ENCODE results near the gene SIRT3. TPM values are rescaled to one million over a fixed set of nuclear protein-coding genes. Genes with fewer than 3 reads are reported as not detected.
"Not testable (repeated sequence)": the region's sequence is repeated elsewhere in the genome, so short reads cannot be mapped to it uniquely, and the experiment has no call there.

Gene SIRT3
- total RNA-seq, 3 donors from 2014 or later, result 19.3 to 22.1 (median 22.0) TPM

GRCh38 chr11:223884-224283 is 12.3 kb downstream of the SIRT3 start:
- Histone ChIP-seq H3K9me3 (no peaks in the 10 kb centered on the region), H3K36me3 (ENCODE audit: low read depth) (no peaks in the 10 kb centered on the region), H3K4me1 (ENCODE audit: low read depth) (no peaks in the 10 kb centered on the region), H3K4me3 (no peak overlapping the region)
- DNase-seq, result no peak
- intact Hi-C loops (cut with DNase I, micrococcal nuclease), result no loop called here
- ATAC-seq, result no peak
- no peak for TF ChIP-seq CTCF (IDR thresholded peaks at IDR 0.05)

- Histone ChIP-seq H3K36me3 (ENCODE audit: low read depth) (no peaks in the 10 kb centered on the region), H3K9me3 (no peaks in the 10 kb centered on the region), H3K4me1 (ENCODE audit: low read depth) (no peaks in the 10 kb centered on the region), H3K4me3 (no peak overlapping the region)
- no peak for DNase-seq
- intact Hi-C loops (cut with DNase I, micrococcal nuclease), result no loop called here
- ATAC-seq, result no peak
- no peak for TF ChIP-seq CTCF (IDR thresholded peaks at IDR 0.05)
Observed at GRCh38 chr11:223026-223789, 12.9 kb downstream of the SIRT3 start.

- Histone ChIP-seq H3K9me3 (no peaks in the 10 kb centered on the region), H3K36me3 (ENCODE audit: low read depth) (no peaks in the 10 kb centered on the region), H3K4me1 (ENCODE audit: low read depth) (no peaks in the 10 kb centered on the region), H3K4me3 (no peak overlapping the region)
- intact Hi-C loops (cut with DNase I, micrococcal nuclease), result no loop called here
- ATAC-seq (no peak), DNase-seq (no peak)
- TF ChIP-seq CTCF (IDR thresholded peaks at IDR 0.05), result no peak
Observed at GRCh38 chr11:221998-222789, 13.9 kb downstream of the SIRT3 start.

GRCh38 chr11:221539-221938 is 14.6 kb downstream of the SIRT3 start:
- Histone ChIP-seq H3K4me1 (ENCODE audit: low read depth) (no peaks in the 10 kb centered on the region), H3K36me3 (ENCODE audit: low read depth) (no peaks in the 10 kb centered on the region), H3K4me3 (no peak overlapping the region), H3K9me3 (no peaks in the 10 kb centered on the region)
- ATAC-seq (no peak), DNase-seq (no peak)
- TF ChIP-seq CTCF (IDR thresholded peaks at IDR 0.05), result no peak
- intact Hi-C loops (cut with DNase I, micrococcal nuclease), result no loop called here

GRCh38 chr11:220641-221215 is 15.4 kb downstream of the SIRT3 start:
- H3K36me3 ChIP-seq (ENCODE audit: low read depth); ATAC-seq; DNase-seq; H3K4me3 ChIP-seq; H3K9me3 ChIP-seq; H3K4me1 ChIP-seq (ENCODE audit: low read depth); intact Hi-C loops (cut with DNase I, micrococcal nuclease): not testable (repeated sequence)

All from mucosa of descending colon (tissue), 3 donors.